Epithelial cell of esophagus (primary cell): ENCODE data around the gene ALG9.

Source experiments
- DNase-seq: peaks from one replicate; pipeline ENCODE4 v3.0.0; 2010; ENCODE audit warnings: low read depth
- H3K4me3 ChIP-seq: 2 replicates; pipeline ENCODE4 v1.5.1; 2011; ENCODE audit warnings: mild to moderate bottlenecking, low read length, control low read depth
- TF ChIP-seq, protein P1 (sequence below): IDR thresholded peaks from 2 replicates; pipeline ENCODE4 v1.5.1; 2011; ENCODE audit warnings: low read depth, mild to moderate bottlenecking, low read length, control low read depth, inconsistent platforms; ENCODE audit not compliant: insufficient read depth; ENCODE audit errors: missing control alignments

Gene ALG9

GRCh38 chr11:111845276-111846028 lies 25.9 kb downstream of the ALG9 start:
- H3K4me3 ChIP-seq = no peak overlapping the region
- TF ChIP-seq, protein P1, sequence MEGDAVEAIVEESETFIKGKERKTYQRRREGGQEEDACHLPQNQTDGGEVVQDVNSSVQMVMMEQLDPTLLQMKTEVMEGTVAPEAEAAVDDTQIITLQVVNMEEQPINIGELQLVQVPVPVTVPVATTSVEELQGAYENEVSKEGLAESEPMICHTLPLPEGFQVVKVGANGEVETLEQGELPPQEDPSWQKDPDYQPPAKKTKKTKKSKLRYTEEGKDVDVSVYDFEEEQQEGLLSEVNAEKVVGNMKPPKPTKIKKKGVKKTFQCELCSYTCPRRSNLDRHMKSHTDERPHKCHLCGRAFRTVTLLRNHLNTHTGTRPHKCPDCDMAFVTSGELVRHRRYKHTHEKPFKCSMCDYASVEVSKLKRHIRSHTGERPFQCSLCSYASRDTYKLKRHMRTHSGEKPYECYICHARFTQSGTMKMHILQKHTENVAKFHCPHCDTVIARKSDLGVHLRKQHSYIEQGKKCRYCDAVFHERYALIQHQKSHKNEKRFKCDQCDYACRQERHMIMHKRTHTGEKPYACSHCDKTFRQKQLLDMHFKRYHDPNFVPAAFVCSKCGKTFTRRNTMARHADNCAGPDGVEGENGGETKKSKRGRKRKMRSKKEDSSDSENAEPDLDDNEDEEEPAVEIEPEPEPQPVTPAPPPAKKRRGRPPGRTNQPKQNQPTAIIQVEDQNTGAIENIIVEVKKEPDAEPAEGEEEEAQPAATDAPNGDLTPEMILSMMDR = no peak
- peak; percentile 30 for DNase-seq

DNA sequence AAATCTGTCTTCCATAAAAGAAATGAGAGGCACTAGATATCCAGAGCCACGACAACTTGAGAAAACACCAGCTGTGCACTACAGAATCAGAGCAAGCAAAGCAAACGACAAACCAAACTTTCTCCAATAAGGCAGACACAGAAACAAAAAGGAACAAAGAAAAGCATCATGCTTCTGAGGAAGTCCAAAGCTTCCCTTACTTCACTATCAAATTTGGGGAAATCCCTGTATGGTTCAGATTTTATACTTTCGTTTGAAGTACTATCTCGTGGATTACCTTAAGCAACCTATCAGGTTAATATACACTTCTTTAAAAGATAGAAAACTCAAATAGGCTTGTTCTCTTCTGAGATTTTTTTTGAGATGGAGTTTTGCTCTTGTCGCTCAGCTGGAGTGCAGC lies 27.7 kb downstream of the ALG9 start:
- H3K4me3 ChIP-seq = no peak overlapping the region
- TF ChIP-seq, protein P1 = no peak
- no peak for DNase-seq

DNA sequence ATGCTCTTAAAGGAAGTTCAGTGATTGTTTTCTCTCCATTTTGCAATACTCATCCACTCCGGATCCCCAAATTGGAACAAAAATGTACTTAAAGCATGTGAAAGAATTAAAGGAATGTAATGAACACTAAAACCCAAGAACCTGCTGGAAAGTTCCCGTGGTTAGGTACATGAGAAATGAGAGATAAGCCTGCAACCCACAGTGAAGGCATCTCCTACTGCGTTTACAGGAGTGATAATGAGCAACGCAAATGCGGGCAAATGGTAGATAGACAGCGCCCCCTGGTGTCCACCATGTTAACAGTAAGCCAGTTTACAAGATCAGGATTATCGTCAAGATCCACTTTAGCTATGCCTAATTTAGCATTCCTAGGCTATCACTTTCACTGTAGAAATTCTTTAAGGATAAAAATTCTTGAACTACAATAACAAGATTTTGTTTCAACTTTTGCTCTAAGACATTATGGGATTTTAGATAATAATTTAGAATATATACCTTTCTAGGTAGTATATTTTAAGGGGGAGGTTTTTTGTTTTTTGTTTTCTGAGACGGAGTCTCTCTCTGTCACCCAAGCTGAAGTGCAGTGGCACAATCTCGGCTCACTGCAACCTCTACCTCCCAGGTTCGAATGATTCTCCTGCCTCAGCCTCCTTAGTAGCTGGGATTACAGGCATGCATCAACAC lies 29.9 kb downstream of the ALG9 start:
- TF ChIP-seq, protein P1 = peak; percentile 83

GRCh38 chr11:111840143-111840542 lies 31.2 kb downstream of the ALG9 start:
- no peak for DNase-seq
- no peak overlapping the region for H3K4me3 ChIP-seq
- TF ChIP-seq, protein P1 = no peak

More for the DNA sequence above, 29.9 kb downstream of the ALG9 start:
- peak; percentile 86 for DNase-seq
- H3K4me3 ChIP-seq = no peak overlapping the region

DNA sequence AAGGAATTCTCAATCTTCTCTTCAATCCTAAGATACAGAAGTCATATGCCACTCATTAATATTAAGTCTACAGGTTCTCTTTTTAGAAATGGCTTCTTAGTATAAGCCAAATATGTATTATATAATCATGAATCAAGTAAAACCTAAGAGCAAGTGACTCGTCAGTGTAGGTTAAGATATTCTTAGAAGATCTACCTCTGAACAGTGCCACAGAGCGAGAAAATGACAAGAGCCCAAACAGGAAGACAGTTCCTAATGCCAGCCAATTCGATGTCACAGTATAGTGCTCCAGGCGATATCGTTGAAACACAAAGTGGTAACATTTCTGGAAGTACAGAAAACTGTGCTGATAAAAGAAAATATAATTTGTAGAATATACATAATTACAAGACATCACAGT lies 33.3 kb downstream of the ALG9 start:
- no peak overlapping the region for H3K4me3 ChIP-seq

DNA sequence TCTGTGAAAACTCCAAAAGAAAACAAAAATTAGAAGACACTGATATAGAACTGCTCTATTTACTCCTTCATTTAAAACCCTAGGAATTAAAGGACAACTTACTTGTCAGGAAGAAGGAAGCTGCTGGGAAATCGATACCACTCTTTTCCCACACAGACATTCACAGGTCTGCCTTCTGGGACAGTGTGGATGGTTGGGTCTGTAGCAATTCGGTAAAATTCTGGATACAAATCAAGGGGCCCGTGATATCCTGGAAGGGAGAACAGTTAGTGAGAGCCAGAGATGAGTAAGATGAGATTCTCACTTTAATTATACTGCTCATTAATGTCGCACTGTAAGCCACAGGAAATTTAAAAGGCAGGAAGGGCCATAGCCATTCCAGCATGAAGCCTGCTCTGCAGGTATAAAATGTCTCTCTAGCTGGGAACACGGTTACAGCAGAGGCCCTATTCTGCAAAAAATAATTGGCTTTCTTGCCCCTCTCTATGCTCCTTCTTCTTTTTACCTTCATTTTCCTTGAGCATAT lies 34.0 kb downstream of the ALG9 start:
- H3K4me3 ChIP-seq = no peak overlapping the region
- no peak for DNase-seq
- TF ChIP-seq, protein P1 = no peak

More for the DNA sequence above, 33.3 kb downstream of the ALG9 start:
- DNase-seq = no peak
- TF ChIP-seq, protein P1 = no peak

DNA sequence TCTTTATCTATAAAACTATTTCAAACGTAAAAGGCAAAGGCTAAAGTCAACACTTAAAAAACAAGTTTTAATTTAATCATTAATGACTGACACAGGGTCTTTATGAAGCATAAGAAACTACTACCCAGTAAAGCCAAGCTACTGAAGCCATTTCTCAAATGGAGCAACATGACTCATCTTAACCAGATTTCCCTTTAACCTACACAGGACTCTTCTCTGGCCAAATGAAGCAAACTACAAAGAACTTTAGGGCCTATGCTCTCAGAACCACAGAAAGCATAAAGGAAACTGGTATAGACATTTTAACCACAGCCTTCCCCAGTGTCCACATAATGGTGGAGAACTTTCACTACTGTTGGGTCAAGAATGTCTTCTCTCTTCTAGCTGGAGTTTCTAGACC lies 34.7 kb downstream of the ALG9 start:
- TF ChIP-seq, protein P1 = no peak
- no peak for DNase-seq
- H3K4me3 ChIP-seq = no peak overlapping the region
